HG03025 (cell line): ENCODE measurements around the gene LETMD1.

ENCODE experiments used
- ATAC-seq: cut with Tn5 transposase; IDR thresholded peaks from one replicate; pipeline ENCODE4 v1.9.1; 2021; ENCODE audit warnings: mild to moderate bottlenecking, moderate library complexity; ENCODE audit not compliant: unreplicated experiment, low FRiP score

LETMD1 gene

GRCh38 chr12:51025338-51025835 lies 22.7 kb upstream of the LETMD1 start:
- ATAC-seq: peak; percentile 7

GRCh38 chr12:51025836-51026638 lies 22.1 kb upstream of the LETMD1 start, which contains the start of gene SLC11A2:
TSS of gene SLC11A2 (minus strand) at chr12:51026384. CDS start at chr12:51010728, 15,656 bp downstream.
- peak; percentile 93 for ATAC-seq

GRCh38 chr12:51027342-51027835 lies 20.7 kb upstream of the LETMD1 start:
- ATAC-seq: no peak

GRCh38 chr12:51028126-51028812 lies 19.9 kb upstream of the LETMD1 start:
- ATAC-seq: no peak

- ATAC-seq: no peak
These were observed 19.3 kb upstream of the LETMD1 start for GRCh38 chr12:51028813-51029150.

- ATAC-seq: no peak
These were observed 15.1 kb upstream of the LETMD1 start for GRCh38 chr12:51033048-51033447.

- no peak for ATAC-seq
These were observed 14.6 kb upstream of the LETMD1 start for GRCh38 chr12:51033457-51034089.

- no peak for ATAC-seq
These were observed 11.8 kb upstream of the LETMD1 start for GRCh38 chr12:51036279-51036678.

GRCh38 chr12:51048661-51049251 lies 629 bp downstream of the LETMD1 start:
- no peak for ATAC-seq

- ATAC-seq: no peak
These were observed 1.4 kb downstream of the LETMD1 start for GRCh38 chr12:51049525-51049924.

GRCh38 chr12:51051787-51052186 lies 3.7 kb downstream of the LETMD1 start:
- no peak for ATAC-seq

GRCh38 chr12:51055060-51055459 lies 6.9 kb downstream of the LETMD1 start:
- no peak for ATAC-seq

GRCh38 chr12:51056242-51056641 lies 8.1 kb downstream of the LETMD1 start:
- no peak for ATAC-seq

- ATAC-seq: no peak
These were observed 11.0 kb downstream of the LETMD1 start for GRCh38 chr12:51059086-51059485.

- ATAC-seq: no peak
These were observed 14.7 kb downstream of the LETMD1 start for GRCh38 chr12:51062631-51063397.

- ATAC-seq: no peak
These were observed 17.4 kb downstream of the LETMD1 start for GRCh38 chr12:51065530-51065929.

- no peak for ATAC-seq
These were observed 19.1 kb downstream of the LETMD1 start for GRCh38 chr12:51067229-51067628.

- no peak for ATAC-seq
These were observed 19.6 kb downstream of the LETMD1 start for GRCh38 chr12:51067771-51068170.

GRCh38 chr12:51070004-51070403 lies 21.9 kb downstream of the LETMD1 start:
- no peak for ATAC-seq

GRCh38 chr12:51071663-51072062 lies 23.5 kb downstream of the LETMD1 start:
- no peak for ATAC-seq
